HG02943 (cell line): ENCODE results near the gene ZMYND8.
"Not testable (repeated sequence)": the region's sequence is repeated elsewhere in the genome, so short reads cannot be mapped to it uniquely, and the experiment has no call there.

Experiments
- ATAC-seq: cut with Tn5 transposase; IDR thresholded peaks from one replicate; pipeline ENCODE4 v1.9.1; 2021; ENCODE audit warnings: mild to moderate bottlenecking, low read depth, moderate library complexity; ENCODE audit not compliant: unreplicated experiment

Gene ZMYND8

DNA sequence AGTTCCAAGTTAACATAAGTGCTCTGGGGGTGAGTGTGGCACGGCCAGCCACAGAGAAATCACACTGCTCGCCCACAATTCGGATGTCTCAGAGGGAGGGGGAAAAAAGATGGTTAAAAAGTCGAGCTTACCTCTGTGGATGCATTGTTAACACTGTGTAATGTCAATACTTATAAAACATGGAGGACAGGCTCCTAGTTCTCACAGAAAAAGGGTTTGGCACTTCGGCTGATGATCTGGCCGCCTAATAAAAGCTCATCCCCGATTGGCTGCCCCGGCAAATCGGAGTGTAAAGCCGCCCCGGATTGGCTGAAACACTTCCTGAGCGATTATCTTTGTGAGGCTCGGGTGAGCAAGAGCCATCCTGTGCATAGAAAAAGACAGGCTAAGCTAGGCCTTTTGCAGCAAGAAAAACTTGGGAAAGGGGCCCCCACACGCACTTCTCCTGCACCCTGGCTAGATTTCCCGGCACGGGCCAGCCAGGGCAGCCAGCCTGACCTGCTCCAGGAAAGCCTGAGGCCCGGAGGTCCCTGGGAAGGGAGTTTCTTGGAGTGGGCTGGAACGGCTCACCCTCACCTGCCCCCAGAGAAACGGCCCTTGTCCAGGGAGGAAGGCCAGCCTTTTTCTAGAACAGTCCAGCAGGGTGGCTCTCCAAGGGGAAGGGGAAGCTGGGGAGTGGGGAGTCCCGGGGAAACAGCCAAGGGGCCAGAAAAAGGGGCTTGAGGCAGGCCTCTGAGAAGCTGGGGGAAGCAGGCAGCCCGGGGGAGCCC is at the start of gene ZMYND8:
ZMYND8 (minus strand) TSS at position 174 of the 770 bp plus-strand sequence; CDS start at position 145, 29 bp downstream.
- peak; percentile 46 for ATAC-seq

DNA sequence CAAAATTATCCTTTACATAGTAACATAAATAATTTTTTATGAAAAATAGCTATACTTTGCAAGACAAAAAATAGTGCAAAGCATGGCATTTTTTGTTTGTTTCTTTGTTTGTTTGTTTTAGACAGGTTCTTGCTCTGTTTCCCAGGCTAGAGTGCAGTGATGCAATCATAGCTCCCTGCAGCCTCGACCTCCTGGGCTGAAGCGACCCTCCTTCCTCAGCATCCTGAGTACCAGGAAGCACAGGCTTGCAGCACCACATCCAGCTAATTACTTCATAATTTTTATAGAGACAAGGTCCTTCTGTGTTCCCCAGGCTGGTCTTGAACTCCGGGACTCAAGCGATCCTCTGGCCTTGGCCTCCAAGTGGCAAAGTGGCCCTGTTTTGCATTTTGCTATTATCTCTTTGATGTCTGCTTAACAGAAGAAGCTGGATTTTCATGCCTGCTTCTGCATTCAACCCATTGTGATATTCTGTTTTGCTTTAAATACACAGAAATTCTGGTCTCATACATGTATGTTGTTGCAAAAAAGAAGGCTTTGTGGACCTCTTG is 49.4 kb upstream of the ZMYND8 start:
- no peak for ATAC-seq

DNA sequence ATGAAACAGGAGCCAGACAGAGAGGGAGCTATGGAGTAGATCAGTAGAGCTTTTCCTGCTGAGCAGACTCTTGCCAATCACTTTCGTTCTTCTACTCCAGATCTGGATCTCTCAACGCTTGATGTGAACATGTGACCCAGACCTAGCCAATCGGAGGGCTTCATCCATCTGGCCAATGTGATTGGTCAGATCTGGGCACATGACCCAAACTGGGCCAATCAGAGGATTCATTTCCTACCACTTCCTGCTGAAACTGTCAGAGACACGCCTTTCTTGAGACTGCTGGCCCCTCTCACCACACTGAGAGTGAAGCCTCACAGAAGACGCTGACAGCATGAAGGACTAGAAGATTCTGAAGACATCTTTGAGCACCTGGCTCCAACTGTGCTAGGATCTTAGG is 44.2 kb upstream of the ZMYND8 start:
- no peak for ATAC-seq

DNA sequence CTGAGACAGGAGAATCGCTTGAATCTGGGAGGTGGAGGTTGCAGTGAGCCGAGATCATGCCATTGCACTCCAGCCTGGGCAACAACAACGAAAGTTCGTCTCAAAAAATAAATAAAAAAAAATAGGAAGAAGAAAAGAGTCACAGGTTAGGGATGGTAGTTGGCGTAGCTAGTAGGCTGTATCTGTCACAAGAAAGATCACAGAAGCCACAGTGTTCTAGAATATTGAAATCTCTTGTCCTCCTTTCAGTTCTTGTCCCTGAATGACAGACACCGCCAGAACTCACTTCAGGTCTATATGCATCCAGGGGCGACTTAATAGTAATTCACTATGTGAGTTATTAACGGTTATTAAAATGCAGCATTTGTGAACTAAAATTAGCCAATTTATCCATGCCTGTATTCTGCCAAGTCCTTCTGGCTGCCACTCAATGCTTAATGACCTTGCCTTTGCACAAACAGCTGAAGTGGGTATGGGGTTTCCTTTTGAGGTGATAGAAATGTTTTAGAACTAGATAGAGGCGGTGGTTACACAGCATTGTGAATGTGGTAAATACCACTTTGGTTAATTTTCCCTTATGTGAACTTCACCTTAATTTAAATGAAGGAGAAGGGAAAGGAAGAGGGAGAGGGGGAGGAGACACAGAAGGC is 41.3 kb upstream of the ZMYND8 start:
- ATAC-seq, result no peak

DNA sequence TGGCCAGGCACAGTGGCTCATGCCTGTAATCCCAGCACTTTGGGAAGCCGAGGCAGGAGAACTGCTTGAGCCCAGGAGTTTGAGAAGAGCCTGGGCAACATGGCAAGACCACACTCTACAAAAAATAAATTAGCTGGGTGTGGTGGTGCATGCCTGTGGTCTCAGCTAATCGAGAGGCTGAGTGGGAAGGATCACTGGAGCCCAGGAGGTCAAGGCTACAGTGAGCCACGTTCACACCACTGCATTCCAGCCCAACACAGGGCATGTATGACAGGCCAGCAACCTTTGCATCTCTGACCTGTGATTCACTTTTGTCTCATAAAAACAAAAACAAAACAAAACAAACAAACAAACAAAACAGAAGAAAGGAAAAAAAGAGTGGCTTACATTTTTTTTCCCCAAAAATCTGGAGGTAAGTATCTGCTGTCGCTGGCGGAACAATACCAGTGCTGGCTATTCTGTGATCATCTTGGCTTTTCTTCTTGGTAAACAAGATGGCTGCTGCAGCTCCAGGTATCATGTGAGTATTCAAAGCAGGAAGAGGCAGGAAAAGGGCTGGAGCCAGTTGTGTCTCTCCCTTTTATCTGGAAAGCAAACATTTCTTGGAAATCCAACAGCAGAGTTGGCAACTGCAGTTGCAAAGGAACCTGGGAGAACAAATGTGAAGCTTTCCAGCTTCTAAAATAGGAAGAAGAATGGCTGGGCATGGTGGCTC is 40.4 kb upstream of the ZMYND8 start:
- no peak for ATAC-seq

DNA sequence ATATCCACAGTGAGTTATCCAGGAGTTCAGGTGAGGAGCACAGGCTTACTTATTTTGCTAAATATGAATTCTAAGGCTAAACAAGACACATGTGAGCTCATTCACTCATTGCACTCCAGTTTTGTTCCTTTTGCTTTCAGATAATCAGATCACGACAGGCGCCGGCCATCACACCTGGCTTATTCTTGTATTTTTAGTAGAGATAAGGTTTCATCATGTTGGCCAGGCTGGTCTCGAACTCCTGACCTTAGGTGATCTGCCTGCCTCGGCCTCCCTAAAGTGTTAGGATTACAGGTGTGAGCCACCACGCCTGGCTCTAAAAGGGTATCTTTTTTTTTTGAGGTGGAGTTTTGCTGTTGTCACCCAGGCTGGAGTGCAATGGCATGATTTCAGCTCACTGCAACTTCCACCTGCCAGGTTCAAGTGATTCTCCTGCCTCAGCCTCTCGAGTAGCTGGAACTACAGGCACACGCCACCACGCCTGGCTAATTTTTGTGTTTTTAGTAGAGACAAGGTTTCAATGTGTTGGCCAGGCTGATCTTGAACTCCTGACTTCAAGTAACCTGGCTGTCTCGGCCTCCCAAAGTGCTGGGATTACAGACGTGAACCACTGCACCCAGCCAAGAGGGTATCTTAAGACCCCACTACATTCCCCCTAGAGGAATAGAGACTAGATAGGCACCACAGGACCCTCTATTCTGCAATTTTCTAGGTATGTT is 37.5 kb upstream of the ZMYND8 start:
- ATAC-seq, result not testable (repeated sequence)

DNA sequence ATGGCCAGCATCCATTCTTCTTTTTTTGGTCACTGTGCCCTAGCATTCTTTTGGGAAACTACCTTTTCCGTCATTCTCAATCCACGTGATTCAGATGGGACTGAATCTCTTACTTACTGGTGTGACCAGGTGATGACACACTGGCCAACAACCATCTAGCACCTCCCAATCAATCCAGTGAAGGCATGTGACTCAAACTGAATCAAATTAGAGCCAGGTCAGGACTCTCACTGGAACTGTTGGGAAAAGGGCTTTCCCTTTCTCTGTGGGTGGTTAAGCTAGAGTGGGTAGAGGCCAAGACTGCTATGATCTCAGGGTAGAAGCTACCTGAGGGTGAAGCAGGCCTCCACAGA is 36.2 kb upstream of the ZMYND8 start:
- ATAC-seq, result no peak

DNA sequence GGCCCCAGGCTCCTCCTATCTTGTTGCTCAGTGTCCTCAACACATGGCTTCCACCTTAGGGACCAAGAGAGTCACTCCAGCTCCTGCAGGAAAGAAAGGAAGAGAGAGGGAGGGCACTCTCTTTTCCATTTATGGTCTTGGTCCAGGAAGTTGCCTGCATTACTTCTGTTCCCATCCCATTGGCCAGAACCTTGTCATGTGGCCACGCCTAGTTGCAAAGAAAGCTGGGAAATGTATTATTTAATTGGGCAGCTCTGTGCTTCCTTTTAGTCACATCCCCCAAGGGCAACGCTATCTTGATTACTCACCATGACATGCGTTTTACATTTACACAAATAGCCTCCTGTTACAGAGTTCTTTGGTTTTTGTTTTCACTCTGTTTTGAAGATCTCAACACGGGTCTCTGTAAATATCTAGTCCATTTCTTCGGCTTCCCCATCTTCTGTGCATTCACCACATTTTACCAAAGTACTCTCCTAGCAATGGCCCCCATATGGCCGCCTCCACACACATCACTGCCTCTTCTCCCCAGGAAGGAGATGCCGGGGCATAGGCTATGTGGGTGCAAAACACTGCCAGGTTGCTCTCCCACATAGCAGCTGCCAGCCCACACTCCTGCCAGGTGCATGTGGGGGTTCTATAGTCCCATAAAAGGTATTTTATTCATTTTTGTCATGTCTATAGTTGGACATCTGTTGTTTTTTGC is 35.7 kb upstream of the ZMYND8 start:
- ATAC-seq, result no peak

DNA sequence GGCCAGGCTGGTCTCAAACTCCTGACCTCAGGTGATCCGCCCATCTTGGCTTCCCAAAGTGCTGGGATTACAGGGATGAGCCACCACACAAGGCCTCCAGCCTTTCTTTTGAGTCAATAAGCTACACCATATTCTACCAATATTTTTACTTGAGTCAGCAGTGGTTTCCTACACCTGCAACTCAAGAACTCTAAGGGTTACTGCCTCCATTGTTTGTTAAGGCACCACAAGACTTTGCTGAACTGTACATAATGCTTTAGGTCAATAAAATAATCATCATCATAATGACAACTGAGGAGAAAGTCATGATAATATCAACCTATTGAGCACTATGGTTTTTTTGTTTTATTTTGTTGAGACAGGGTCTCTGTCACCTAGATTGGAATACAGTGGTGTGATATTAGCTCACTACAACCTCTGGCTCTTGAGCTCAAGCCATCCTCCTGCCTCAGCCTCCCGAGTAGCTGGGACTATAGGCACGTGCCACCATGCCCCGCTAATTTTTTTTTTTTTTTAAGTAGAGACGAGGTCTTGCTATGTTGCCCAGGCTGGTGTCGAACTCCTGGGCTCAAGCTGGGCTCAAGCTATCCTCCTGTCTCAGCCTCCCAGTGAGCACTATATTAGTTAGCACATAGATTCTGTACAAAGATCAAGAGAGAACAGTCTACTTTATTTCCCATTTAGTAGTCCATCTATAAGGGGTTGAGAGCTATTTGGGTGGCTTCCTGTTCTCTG is 34.9 kb upstream of the ZMYND8 start:
- ATAC-seq, result no peak

DNA sequence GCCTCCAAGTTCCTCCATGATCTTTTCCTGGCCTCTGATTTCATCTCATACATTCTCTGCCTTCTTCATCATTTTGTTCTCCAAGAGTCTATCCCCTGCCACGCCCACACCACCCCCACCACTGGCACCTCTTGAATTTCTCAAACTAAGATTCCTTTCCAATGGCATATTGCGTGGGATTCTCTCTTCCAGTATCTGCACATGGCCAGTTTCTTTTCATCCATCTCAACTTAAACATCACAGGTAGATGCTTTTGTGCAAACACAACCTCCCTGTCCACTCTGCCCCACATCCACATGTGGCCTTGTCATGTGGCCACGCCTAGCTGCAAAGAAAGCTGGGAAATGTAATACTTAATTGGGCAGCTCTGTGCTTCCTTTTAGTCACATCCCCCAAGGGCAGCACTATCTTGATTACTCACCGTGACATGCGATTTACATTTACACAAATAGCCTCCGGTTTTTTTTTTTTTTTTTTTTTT is 33.4 kb upstream of the ZMYND8 start:
- no peak for ATAC-seq

DNA sequence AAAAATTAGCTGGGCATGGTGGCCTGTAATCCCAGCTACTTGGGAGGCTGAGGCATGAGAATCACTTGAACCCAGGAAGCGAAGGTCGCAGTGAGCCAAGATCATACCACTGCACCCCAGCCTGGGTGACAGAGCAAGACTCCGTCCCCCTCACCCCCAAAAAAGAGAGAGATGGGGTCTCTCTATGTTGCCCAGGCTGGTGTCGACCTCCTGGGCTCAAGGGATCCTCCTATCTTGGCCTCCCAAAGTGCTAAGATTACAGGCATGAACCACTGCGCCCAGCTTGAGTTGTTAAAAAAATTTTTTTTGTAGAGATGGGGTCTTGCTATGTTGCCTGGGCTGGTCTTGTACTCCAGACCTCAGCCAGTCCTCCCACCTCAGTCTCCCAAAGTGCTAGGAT is 29.5 kb upstream of the ZMYND8 start:
- ATAC-seq, result not testable (repeated sequence)

DNA sequence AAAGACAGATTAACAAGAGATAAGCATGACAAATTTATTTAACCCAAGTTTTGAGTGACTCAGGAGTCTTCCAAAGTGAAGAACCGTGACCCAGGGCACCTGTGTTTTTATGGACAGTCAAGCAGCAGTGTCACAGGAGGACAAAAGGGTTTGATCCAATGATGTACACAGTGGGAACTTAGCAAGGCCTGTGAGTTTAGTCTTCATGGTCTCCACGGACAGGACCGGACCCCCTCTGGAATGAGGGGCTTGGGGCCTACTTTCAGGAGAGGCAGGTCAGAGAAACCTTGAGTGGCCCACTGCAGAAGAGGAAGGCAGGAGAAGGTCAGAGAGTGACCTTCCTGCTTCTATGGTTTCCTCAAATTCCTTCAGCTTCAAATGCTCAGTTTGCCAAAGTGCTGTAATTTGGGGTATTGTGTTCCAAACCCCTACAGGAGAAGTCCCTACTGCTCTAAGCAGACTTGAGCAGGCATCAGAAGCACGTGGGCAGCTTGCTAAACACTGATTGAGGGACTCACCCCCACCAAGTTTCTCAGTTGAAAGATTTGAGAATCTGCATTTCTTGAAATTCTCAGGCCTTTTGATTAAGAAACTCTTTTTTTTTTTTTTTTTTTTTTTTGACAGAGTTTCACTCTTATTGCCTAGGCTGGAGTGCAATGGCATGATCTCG is 26.4 kb upstream of the ZMYND8 start:
- no peak for ATAC-seq

DNA sequence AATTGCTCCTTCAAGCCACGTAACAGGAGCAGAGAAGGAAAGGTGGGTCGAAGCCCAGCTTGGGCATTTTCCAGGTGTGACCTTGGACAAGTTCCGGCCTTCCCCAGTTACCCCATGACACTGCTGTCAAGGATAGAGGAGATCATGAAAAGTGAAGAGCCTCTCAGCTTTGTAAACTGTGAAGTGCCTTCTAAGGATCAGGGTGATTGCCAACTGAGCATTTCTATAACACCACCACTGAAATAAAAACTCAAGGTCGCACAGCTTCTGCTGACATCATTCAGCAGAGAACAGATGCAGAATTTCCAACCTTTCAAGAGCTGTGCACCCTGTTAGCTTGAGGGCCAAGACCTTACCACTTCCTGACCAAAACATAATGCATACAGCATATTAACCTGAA is 24.0 kb upstream of the ZMYND8 start:
- ATAC-seq, result no peak

DNA sequence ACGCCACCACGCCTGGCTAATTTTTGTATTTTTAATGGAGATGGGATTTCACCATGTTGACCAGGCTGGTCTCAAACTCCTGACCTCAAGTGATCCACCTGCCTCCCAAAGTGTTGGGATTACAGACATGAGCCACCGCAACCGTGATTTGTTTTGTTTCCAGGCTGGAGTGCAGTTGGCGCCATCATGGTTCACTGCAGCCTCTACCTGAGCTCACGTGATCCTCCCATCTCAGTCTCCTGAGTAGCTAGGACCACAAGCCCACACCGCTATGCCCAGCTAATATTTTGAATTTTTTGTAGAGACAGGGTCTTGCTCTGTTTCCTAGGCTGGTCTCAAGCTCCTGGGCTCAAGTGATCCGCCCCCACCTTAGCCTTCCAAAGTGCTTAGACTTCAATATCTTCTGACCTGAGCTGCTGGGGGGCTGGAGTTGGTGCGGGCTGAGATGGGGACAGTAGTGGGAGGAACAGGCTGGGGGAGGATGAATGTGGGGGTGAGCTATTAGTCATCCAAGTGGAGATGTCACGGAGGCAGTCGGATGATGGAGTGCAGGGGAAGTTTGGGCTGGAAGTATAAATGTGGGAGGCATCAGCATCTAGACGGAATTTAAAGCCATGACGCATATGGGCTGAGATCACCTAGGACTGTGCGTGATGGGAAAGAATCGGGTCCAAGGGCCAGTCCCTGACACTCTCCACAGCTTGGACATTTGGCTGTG is 23.1 kb upstream of the ZMYND8 start:
- no peak for ATAC-seq

DNA sequence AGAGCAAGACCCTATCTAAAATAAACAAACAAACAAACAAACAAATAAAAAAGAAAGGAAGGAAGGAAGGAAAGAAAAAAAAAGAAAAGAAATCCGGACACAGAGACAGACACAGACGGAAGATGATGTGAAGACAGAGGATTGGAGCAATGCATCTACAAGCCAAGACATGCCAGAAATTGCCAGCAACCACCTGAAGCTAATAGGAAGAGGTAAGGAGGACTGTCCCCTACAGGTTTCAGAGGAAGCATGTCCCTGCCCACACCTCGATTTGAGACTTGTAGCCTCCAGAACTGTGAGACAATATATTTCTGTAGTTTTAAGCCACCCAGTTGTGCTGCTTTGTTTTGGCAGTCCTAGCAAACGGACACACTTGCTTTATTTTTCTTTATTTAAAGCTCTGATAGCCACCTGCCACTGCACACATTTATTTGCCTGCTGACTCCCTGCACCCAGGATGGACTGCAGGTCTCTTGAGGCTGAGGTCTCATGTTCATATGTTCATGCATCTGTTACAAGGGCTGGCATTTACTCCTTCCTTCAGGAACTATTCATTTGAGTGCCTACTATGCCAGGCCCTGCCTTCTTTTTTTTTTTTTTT is 20.7 kb upstream of the ZMYND8 start:
- no peak for ATAC-seq

DNA sequence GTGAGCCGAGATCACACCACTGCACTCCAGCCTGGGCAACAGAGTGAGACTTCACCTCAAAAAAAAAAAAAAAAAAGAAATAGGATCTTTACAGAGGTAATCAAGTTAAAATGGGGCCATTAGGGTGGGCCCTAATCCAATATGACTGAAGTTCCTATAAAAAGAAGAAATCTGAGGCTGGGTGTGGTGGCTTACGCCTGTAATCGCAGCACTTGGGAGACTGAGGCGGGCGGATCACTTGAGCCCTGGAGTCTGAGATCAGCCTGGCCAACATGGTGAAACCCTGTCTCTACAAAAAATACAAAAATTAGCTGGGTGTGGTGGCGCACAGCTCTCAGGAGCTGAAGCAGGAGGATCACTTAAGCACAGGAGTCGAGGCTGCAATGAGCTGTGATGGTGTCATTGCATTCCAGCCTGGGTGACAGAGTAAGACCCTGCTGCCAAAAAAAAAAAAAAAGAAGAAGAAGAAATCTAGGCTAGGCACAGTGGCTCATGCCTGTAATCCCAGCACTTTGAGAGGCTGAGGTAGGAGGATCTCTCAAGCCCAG is 19.7 kb upstream of the ZMYND8 start:
- not testable (repeated sequence) for ATAC-seq

DNA sequence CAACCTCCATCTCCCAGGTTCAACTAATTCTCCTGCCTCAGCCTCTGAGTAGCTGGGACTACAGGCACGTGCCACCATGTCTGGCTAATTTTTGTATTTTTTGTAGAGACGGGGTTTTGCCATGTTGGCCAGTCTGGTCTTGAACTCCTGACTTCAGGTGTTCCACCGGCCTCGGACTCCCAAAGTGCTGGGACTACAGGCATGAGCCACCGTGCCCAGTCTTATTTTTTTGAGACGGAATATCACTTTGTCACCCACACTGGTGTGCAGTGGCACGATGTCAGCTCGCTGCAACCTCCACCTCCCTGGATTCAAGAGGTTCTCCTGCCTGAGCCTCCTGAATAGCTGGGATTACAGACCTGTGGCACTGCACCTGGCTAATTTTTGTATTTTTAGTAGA is 17.6 kb upstream of the ZMYND8 start:
- ATAC-seq, result not testable (repeated sequence)
